Caco-2 (cell line): Measurements from ENCODE around the gene CFAP61. TPM values are rescaled to one million over a fixed set of nuclear protein-coding genes. Genes with fewer than 3 reads are reported as not detected.

Experiments
- BruUV-seq: library from RNA; stranded (reverse); fragments of 400-500 nt; replicated peaks from 2 replicates; lab custom pipeline; 2021; lab: Mats Ljungman, UMichigan
- CTCF ChIA-PET: fragments of 300-600 bp; sonication (Branson Sonifier 250); formaldehyde crosslinking; loops from one replicate; lab custom pipeline; 2022; ENCODE audit warnings: antibody characterized with exemption; lab: Charles Lee
- POLR2A ChIA-PET: fragments of 300-600 bp; sonication (Branson Sonifier 250); formaldehyde crosslinking; loops from one replicate; lab custom pipeline; 2022; ENCODE audit warnings: antibody characterized with exemption; lab: Charles Lee
- DNase-seq, 2 experiments: peaks; one replicate each; pipeline versions ENCODE4 v3.0.0 to v3.0.0-alpha.2; 2020 to 2022
- H3K27me3 ChIP-seq: replicated peaks from 2 replicates; pipeline ENCODE4 v1.6.0; 2011; ENCODE audit warnings: low read length; ENCODE audit not compliant: control insufficient read depth, insufficient read depth
- H3K36me3 ChIP-seq: 2 replicates; pipeline ENCODE4 v1.5.1; 2011; ENCODE audit warnings: low read length; ENCODE audit not compliant: control insufficient read depth, insufficient read depth
- H3K4me1 ChIP-seq: fragments of 250-450 bp; sonication (Bioruptor Pico); 2 replicates; pipeline ENCODE4 v1.5.1; 2020; ENCODE audit warnings: mild to moderate bottlenecking
- H3K4me3 ChIP-seq: 2 replicates; pipeline ENCODE4 v1.5.1; 2011; ENCODE audit warnings: low read depth, mild to moderate bottlenecking, control low read depth, low read length
- H3K9me3 ChIP-seq: fragments of 250-450 bp; sonication (Bioruptor Pico); 2 replicates; pipeline ENCODE4 v1.5.1; 2020; ENCODE audit warnings: mild to moderate bottlenecking, moderate library complexity
- H3K27ac Mint-ChIP-seq: one replicate; pipeline ENCODE4 v1.8.0; 2022; ENCODE audit warnings: mixed read lengths; ENCODE audit not compliant: unreplicated experiment
- H3K27me3 Mint-ChIP-seq: one replicate; pipeline ENCODE4 v1.8.0; 2022; ENCODE audit warnings: mixed read lengths; ENCODE audit not compliant: insufficient read depth, unreplicated experiment
- H3K36me3 Mint-ChIP-seq: one replicate; pipeline ENCODE4 v1.8.0; 2022; ENCODE audit warnings: mild to moderate bottlenecking, mixed read lengths; ENCODE audit not compliant: insufficient read depth, unreplicated experiment
- H3K4me1 Mint-ChIP-seq: one replicate; pipeline ENCODE4 v1.8.0; 2022; ENCODE audit warnings: low read depth, mixed read lengths; ENCODE audit not compliant: unreplicated experiment
- H3K4me3 Mint-ChIP-seq: one replicate; pipeline ENCODE4 v1.8.0; 2022; ENCODE audit warnings: mild to moderate bottlenecking, moderate library complexity, mixed read lengths; ENCODE audit not compliant: unreplicated experiment
- H3K9me3 Mint-ChIP-seq: one replicate; pipeline ENCODE4 v1.8.0; 2022; ENCODE audit warnings: mixed read lengths; ENCODE audit not compliant: unreplicated experiment
- CTCF ChIP-seq, 2 experiments: fragments of 200-600 bp in 1 of 2; IDR thresholded peaks; 1 replicate in 1 of 2; 2 replicates in 1 of 2; pipeline versions ENCODE4 v1.5.1 to v1.8.0; 2011 to 2022; ENCODE audit warnings: antibody characterized with exemption in 1 of 2, control low read depth in 1 of 2, inconsistent platforms in 1 of 2, low read depth in 1 of 2, low read length in 1 of 2, mild to moderate bottlenecking in 1 of 2, moderate library complexity in 1 of 2; ENCODE audit not compliant: insufficient read depth in 1 of 2, severe bottlenecking in 1 of 2, unreplicated experiment in 1 of 2
- intact Hi-C: fragments of 100-400 bp; cut with micrococcal nuclease; formaldehyde crosslinking; loops from one replicate; pipeline ENCODE4 v1.10.0; 2022; ENCODE audit not compliant: unreplicated experiment
- total RNA-seq: library from RNA; stranded (reverse); gene quantifications from 2 replicates; pipeline ENCODE4 v1.2.3, GENCODE V29; 2022

The CFAP61 gene
- total RNA-seq, 1 experiment from 2014 or later: not detected

- no peaks in the 10 kb centered on the region for H3K4me1 ChIP-seq
- Mint-ChIP-seq H3K36me3 (no peaks in the 10 kb centered on the region), H3K27ac (no peak overlapping the region), H3K9me3 (no peaks in the 10 kb centered on the region), H3K27me3 (peaks cover 20% of the 10 kb centered on the region), H3K4me3 (no peak overlapping the region), H3K4me1 (no peaks in the 10 kb centered on the region)
- ChIA-PET POLR2A (no interaction called here), CTCF (no interaction called here)
- H3K9me3 ChIP-seq: no peaks in the 10 kb centered on the region
- intact Hi-C loops: no loop called here
- no peak for TF ChIP-seq CTCF (IDR thresholded peaks at IDR 0.05; ENCODE audit: insufficient read depth in 1 of 2, low read depth in 1 of 2, low read length in 1 of 2, severe bottlenecking in 1 of 2, unreplicated experiment in 1 of 2)
- no peaks in the 10 kb centered on the region for H3K36me3 ChIP-seq
- BruUV-seq: no TSS peak
- no peaks in the 10 kb centered on the region; the same call in 1 of the 2 replicates for H3K27me3 ChIP-seq
- no peak overlapping the region for H3K4me3 ChIP-seq
- DNase-seq: no peak
Observed at GRCh38 chr20:20295621-20296498, 243.5 kb downstream of the CFAP61 start.

DNA sequence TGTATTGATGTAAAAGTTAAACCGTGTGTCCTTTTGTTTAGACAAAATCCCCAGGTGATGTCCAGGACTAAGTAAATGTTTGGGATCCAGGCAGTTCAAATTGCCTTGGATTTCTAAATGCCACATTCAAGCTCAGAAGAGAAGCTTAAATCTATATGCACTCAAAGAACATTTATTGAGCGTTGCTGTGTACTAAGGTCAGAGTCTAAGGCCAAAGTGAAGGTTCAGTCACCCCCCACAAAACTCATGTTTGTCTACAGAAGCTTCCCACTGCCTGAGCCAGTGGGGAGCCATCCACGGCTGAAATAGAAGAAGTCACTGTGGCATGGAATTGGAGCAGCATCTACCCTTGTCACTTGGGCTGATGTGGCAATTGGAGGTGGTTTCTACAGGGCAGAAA lies 244.8 kb downstream of the CFAP61 start:
- Histone ChIP-seq H3K27me3 (no peaks in the 10 kb centered on the region; the same call in 1 of the 2 replicates), H3K36me3 (no peaks in the 10 kb centered on the region), H3K9me3 (no peaks in the 10 kb centered on the region), H3K4me3 (no peak overlapping the region), H3K4me1 (no peaks in the 10 kb centered on the region)
- TF ChIP-seq CTCF (IDR thresholded peaks at IDR 0.05; ENCODE audit: insufficient read depth in 1 of 2, low read depth in 1 of 2, low read length in 1 of 2, severe bottlenecking in 1 of 2, unreplicated experiment in 1 of 2): no peak
- no peak for DNase-seq
- Mint-ChIP-seq H3K27ac (no peak overlapping the region), H3K36me3 (no peaks in the 10 kb centered on the region), H3K4me3 (no peak overlapping the region), H3K4me1 (no peaks in the 10 kb centered on the region), H3K9me3 (no peaks in the 10 kb centered on the region), H3K27me3 (peaks cover 20% of the 10 kb centered on the region)
- CTCF ChIA-PET: no interaction called here
- intact Hi-C loops: no loop called here
- BruUV-seq: no TSS peak
- POLR2A ChIA-PET: no interaction called here

- H3K9me3 ChIP-seq: no peaks in the 10 kb centered on the region
- Mint-ChIP-seq H3K27me3 (peaks cover 20% of the 10 kb centered on the region), H3K27ac (no peak overlapping the region), H3K4me3 (no peak overlapping the region), H3K4me1 (no peaks in the 10 kb centered on the region), H3K9me3 (no peaks in the 10 kb centered on the region), H3K36me3 (no peaks in the 10 kb centered on the region)
- H3K4me1 ChIP-seq: no peaks in the 10 kb centered on the region
- no peaks in the 10 kb centered on the region; the same call in 1 of the 2 replicates for H3K27me3 ChIP-seq
- no peak for TF ChIP-seq CTCF (IDR thresholded peaks at IDR 0.05; ENCODE audit: insufficient read depth in 1 of 2, low read depth in 1 of 2, low read length in 1 of 2, severe bottlenecking in 1 of 2, unreplicated experiment in 1 of 2)
- H3K36me3 ChIP-seq: no peaks in the 10 kb centered on the region
- BruUV-seq: no TSS peak
- POLR2A ChIA-PET: no interaction called here
- DNase-seq: no peak
- CTCF ChIA-PET: no interaction called here
- no peak overlapping the region for H3K4me3 ChIP-seq
- intact Hi-C loops: no loop called here
Observed at GRCh38 chr20:20297752-20298151, 245.4 kb downstream of the CFAP61 start.
